Measurements from ENCODE around the gene SLC38A8. TPM values are rescaled to one million over a fixed set of nuclear protein-coding genes. Genes with fewer than 3 reads are reported as not detected.
A peak's percentile ranks its signal among the peaks of the same experiment; 100 is the strongest.

SLC38A8 gene
- total RNA-seq: 1 to 10 TPM in 1 of 2 donors, under 1 TPM in 1; 0.28 to 1.4 TPM
- 1 to 10 TPM in 1 of 2 donors, under 1 TPM in 1; 0.97 to 1.1 TPM for polyA plus RNA-seq (ENCODE audit: insufficient read length in 2 of 2)
- long read RNA-seq, donor 1: 0 reads
- long read RNA-seq, donor 2: 0 reads
- long read RNA-seq, donor 3: 0 reads
- long read RNA-seq, donor 4: 0 reads

DNA sequence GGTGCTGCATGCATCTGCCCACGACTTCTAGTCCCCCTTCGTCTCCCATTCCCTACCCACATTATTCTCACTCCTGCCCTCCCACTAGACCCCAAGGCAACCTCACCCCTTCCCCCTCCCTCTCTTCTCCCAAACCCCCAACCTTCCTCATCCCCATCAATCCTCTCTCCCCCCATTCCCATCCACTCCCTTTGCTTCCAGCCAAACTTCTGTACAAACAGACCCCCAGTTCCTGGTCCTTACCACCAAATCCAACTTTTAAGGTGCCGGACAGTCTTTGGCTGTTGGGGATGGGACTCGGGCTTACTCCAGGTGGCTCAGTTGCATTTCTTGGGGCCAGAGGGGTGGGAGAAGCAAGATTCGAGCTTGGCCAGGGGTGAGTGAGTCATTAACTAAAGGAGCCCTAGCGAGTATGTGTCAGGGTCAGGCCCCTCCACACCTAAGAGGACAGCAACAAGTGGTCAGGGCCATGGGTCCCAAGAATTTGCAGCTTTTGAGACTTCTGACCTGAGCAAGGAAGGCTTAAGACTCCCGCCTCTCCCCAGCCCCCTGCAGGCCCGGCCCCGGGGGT is at the start of gene SLC38A8:
Gene SLC38A8, minus strand, starts transcription at position 488 of the 571 bp plus-strand sequence. CDS start 638 bp downstream, outside the sequence.
- no peaks in the 10 kb centered on the region for H3K27me3 ChIP-seq (ENCODE audit: control insufficient read depth, insufficient read depth, low read length)
- DNase-seq (ENCODE audit: low read depth in 4 of 6, low spot score in 6 of 6): no peak
- peaks cover 10% of the 10 kb centered on the region for H3K36me3 ChIP-seq (ENCODE audit: control insufficient read depth, insufficient read depth, low read length)
- H3K27ac ChIP-seq (ENCODE audit: low read depth, low read length): no peak within 1 kb of the TSS
- 83% methylated on average over 9 of the region's 9 CpGs for WGBS (ENCODE audit: insufficient coverage)
- peaks cover 46% of the 10 kb centered on the region for H3K4me1 ChIP-seq (ENCODE audit: control insufficient read depth, insufficient read depth, low read length)
- no peaks in the 10 kb centered on the region for H3K9me3 ChIP-seq (ENCODE audit: control insufficient read depth, insufficient read depth, low read length)
- no peak within 1 kb of the TSS for H3K4me3 ChIP-seq (ENCODE audit: low read depth, low read length)

DNA sequence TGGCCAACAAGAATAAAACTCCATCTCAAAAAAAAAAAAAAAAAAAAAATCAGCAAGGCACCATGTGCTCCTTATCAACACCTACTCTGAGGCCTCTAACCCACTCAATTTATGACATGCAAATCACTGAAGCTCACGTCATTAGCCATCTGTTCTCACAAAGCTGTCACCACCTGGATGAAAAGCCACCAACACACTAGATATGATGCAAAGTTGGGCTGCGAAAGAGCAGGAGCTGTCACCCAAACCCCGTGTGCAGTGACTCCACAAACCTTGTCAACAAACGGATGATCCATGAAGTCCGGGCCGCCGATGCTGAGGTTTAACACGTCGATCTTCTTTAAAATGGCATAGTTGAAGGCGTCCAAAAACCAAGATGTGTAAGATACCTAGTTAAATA is 48.9 kb upstream of the SLC38A8 start:
- Histone ChIP-seq H3K36me3 (ENCODE audit: control insufficient read depth, insufficient read depth, low read length) (peaks cover 63% of the 10 kb centered on the region), H3K9me3 (ENCODE audit: control insufficient read depth, insufficient read depth, low read length) (no peaks in the 10 kb centered on the region), H3K27ac (ENCODE audit: low read depth, low read length) (no peak overlapping the region), H3K4me3 (ENCODE audit: low read depth, low read length) (no peak overlapping the region), H3K4me1 (ENCODE audit: control insufficient read depth, insufficient read depth, low read length) (peaks cover 4% of the 10 kb centered on the region), H3K27me3 (ENCODE audit: control insufficient read depth, insufficient read depth, low read length) (no peaks in the 10 kb centered on the region)
- DNase-seq (ENCODE audit: low read depth in 4 of 6, low spot score in 6 of 6): peak in 2 of 6 donors; percentile 35 to 83
- 73% methylated on average over 4 of the region's 10 CpGs for WGBS (ENCODE audit: insufficient coverage)

GRCh38 chr16:84090211-84090610 is 47.6 kb upstream of the SLC38A8 start:
- DNase-seq (ENCODE audit: low read depth in 4 of 6, low spot score in 6 of 6): peak in 4 of 6 donors; percentile 19 to 70 (median 44)
- WGBS (ENCODE audit: insufficient coverage): 40% methylated on average over 7 of the region's 9 CpGs
- H3K4me3 ChIP-seq (ENCODE audit: low read depth, low read length): no peak overlapping the region
- H3K27ac ChIP-seq (ENCODE audit: low read depth, low read length): no peak overlapping the region
- H3K4me1 ChIP-seq (ENCODE audit: control insufficient read depth, insufficient read depth, low read length): peaks cover 4% of the 10 kb centered on the region
- no peaks in the 10 kb centered on the region for H3K9me3 ChIP-seq (ENCODE audit: control insufficient read depth, insufficient read depth, low read length)
- no peaks in the 10 kb centered on the region for H3K27me3 ChIP-seq (ENCODE audit: control insufficient read depth, insufficient read depth, low read length)
- peaks cover 65% of the 10 kb centered on the region for H3K36me3 ChIP-seq (ENCODE audit: control insufficient read depth, insufficient read depth, low read length)

- peak in 1 of 6 donors; percentile 28 for DNase-seq (ENCODE audit: low read depth in 4 of 6, low spot score in 6 of 6)
- Histone ChIP-seq H3K9me3 (ENCODE audit: control insufficient read depth, insufficient read depth, low read length) (no peaks in the 10 kb centered on the region), H3K4me1 (ENCODE audit: control insufficient read depth, insufficient read depth, low read length) (peaks cover 8% of the 10 kb centered on the region), H3K36me3 (ENCODE audit: control insufficient read depth, insufficient read depth, low read length) (peaks cover 67% of the 10 kb centered on the region), H3K27ac (ENCODE audit: low read depth, low read length) (no peak overlapping the region), H3K4me3 (ENCODE audit: low read depth, low read length) (no peak overlapping the region), H3K27me3 (ENCODE audit: control insufficient read depth, insufficient read depth, low read length) (no peaks in the 10 kb centered on the region)
- WGBS (ENCODE audit: insufficient coverage): 88% methylated on average over 10 of the region's 15 CpGs
These were observed 46.2 kb upstream of the SLC38A8 start for GRCh38 chr16:84088695-84089395.

- WGBS (ENCODE audit: insufficient coverage): 89% methylated on average over 9 of the region's 11 CpGs
- Histone ChIP-seq H3K4me1 (ENCODE audit: control insufficient read depth, insufficient read depth, low read length) (peaks cover 13% of the 10 kb centered on the region), H3K27me3 (ENCODE audit: control insufficient read depth, insufficient read depth, low read length) (no peaks in the 10 kb centered on the region), H3K4me3 (ENCODE audit: low read depth, low read length) (no peak overlapping the region), H3K9me3 (ENCODE audit: control insufficient read depth, insufficient read depth, low read length) (no peaks in the 10 kb centered on the region), H3K36me3 (ENCODE audit: control insufficient read depth, insufficient read depth, low read length) (peaks cover 63% of the 10 kb centered on the region), H3K27ac (ENCODE audit: low read depth, low read length) (no peak overlapping the region)
- DNase-seq (ENCODE audit: low read depth in 4 of 6, low spot score in 6 of 6): no peak
These were observed 45.0 kb upstream of the SLC38A8 start for GRCh38 chr16:84087466-84088151.

DNA sequence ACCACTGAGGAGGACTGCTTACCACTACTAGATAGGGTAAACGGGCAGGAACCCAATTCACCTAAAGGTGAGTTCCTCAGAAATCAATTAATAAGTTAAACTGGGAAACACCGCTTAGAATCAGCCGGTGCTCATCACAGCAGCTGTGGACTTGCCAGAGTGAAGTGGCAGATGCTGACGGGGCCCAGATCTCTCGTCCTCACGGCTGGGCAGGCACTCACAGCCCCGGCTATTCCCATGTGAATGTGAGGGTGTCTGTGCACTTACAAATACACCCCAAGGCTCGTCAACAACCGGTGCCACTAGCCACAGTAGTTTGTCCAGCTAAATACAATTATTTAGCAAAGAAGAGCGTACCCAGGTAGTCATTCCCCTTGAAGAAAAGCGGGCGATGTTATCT is 44.4 kb upstream of the SLC38A8 start:
- no peaks in the 10 kb centered on the region for H3K9me3 ChIP-seq (ENCODE audit: control insufficient read depth, insufficient read depth, low read length)
- WGBS (ENCODE audit: insufficient coverage): 100% methylated on average over 3 of the region's 12 CpGs
- H3K27me3 ChIP-seq (ENCODE audit: control insufficient read depth, insufficient read depth, low read length): no peaks in the 10 kb centered on the region
- peaks cover 15% of the 10 kb centered on the region for H3K4me1 ChIP-seq (ENCODE audit: control insufficient read depth, insufficient read depth, low read length)
- peaks cover 64% of the 10 kb centered on the region for H3K36me3 ChIP-seq (ENCODE audit: control insufficient read depth, insufficient read depth, low read length)
- no peak overlapping the region for H3K4me3 ChIP-seq (ENCODE audit: low read depth, low read length)
- DNase-seq (ENCODE audit: low read depth in 4 of 6, low spot score in 6 of 6): no peak
- no peak overlapping the region for H3K27ac ChIP-seq (ENCODE audit: low read depth, low read length)

GRCh38 chr16:84086341-84086740 is 43.7 kb upstream of the SLC38A8 start:
- no peaks in the 10 kb centered on the region for H3K9me3 ChIP-seq (ENCODE audit: control insufficient read depth, insufficient read depth, low read length)
- no peaks in the 10 kb centered on the region for H3K27me3 ChIP-seq (ENCODE audit: control insufficient read depth, insufficient read depth, low read length)
- H3K27ac ChIP-seq (ENCODE audit: low read depth, low read length): no peak overlapping the region
- H3K4me3 ChIP-seq (ENCODE audit: low read depth, low read length): no peak overlapping the region
- 69% methylated on average over 11 of the region's 11 CpGs for WGBS (ENCODE audit: insufficient coverage)
- no peak for DNase-seq (ENCODE audit: low read depth in 4 of 6, low spot score in 6 of 6)
- H3K4me1 ChIP-seq (ENCODE audit: control insufficient read depth, insufficient read depth, low read length): peaks cover 20% of the 10 kb centered on the region
- H3K36me3 ChIP-seq (ENCODE audit: control insufficient read depth, insufficient read depth, low read length): peaks cover 67% of the 10 kb centered on the region

GRCh38 chr16:84085773-84086172 is 43.2 kb upstream of the SLC38A8 start:
- Histone ChIP-seq H3K27ac (ENCODE audit: low read depth, low read length) (no peak overlapping the region), H3K4me1 (ENCODE audit: control insufficient read depth, insufficient read depth, low read length) (peaks cover 20% of the 10 kb centered on the region), H3K36me3 (ENCODE audit: control insufficient read depth, insufficient read depth, low read length) (peaks cover 68% of the 10 kb centered on the region), H3K4me3 (ENCODE audit: low read depth, low read length) (no peak overlapping the region), H3K9me3 (ENCODE audit: control insufficient read depth, insufficient read depth, low read length) (no peaks in the 10 kb centered on the region), H3K27me3 (ENCODE audit: control insufficient read depth, insufficient read depth, low read length) (no peaks in the 10 kb centered on the region)
- no peak for DNase-seq (ENCODE audit: low read depth in 4 of 6, low spot score in 6 of 6)
- 82% methylated on average over 2 of the region's 6 CpGs for WGBS (ENCODE audit: insufficient coverage)

- peaks cover 71% of the 10 kb centered on the region for H3K36me3 ChIP-seq (ENCODE audit: control insufficient read depth, insufficient read depth, low read length)
- no peak overlapping the region for H3K4me3 ChIP-seq (ENCODE audit: low read depth, low read length)
- 100% methylated on average over 3 of the region's 8 CpGs for WGBS (ENCODE audit: insufficient coverage)
- no peaks in the 10 kb centered on the region for H3K9me3 ChIP-seq (ENCODE audit: control insufficient read depth, insufficient read depth, low read length)
- no peak for DNase-seq (ENCODE audit: low read depth in 4 of 6, low spot score in 6 of 6)
- H3K4me1 ChIP-seq (ENCODE audit: control insufficient read depth, insufficient read depth, low read length): peaks cover 20% of the 10 kb centered on the region
- no peak overlapping the region for H3K27ac ChIP-seq (ENCODE audit: low read depth, low read length)
- H3K27me3 ChIP-seq (ENCODE audit: control insufficient read depth, insufficient read depth, low read length): no peaks in the 10 kb centered on the region
These were observed 42.7 kb upstream of the SLC38A8 start for GRCh38 chr16:84085271-84085667.
